Adrenal gland (tissue), 5 donors: ENCODE results near the gene BTBD6.

Source experiments
- POLR2A ChIP-seq, 2 donors: fragments of 450-650 bp; IDR thresholded peaks; one replicate each; pipeline ENCODE4 v1.6.1; 2017; ENCODE audit warnings: antibody characterized with exemption in 2 of 2, mild to moderate bottlenecking in 2 of 2, moderate library complexity in 1 of 2
- TF ChIP-seq, protein P1 (sequence below), 6 experiments: fragments of 450-650 bp in 4 of 6; fragments of 200-600 bp in 2 of 6; sonication (generic) in 1 of 6; IDR thresholded peaks; 1 replicate in 5 of 6; 2 replicates in 1 of 6; pipeline versions ENCODE4 v1.5.1 to v1.8.0; 2016 to 2021; ENCODE audit warnings: antibody characterized with exemption in 6 of 6, mild to moderate bottlenecking in 2 of 6, moderate library complexity in 1 of 6
- donor health status: DM: no; HTN: no; CAD: no.

DNA sequence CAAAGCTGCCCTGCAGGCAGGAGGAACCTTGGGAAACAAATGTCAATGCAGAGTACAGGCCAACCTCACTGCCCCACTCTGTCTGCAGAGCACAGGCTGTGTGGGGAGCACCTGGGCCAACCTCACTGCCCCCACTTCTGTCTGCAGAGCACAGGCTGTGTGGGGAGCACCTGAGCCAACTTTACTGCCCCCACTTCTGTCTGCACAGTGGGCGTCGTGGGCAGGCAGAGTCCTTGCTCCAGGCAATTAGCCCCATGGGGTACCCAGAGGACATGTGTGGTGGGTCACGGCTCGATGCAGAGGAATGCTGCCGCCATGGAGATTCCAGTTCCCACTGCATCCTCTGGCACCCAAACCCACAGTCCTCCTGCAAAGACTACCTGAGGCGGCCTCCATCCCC lies 26.3 kb downstream of the BTBD6 start:
- TF ChIP-seq, protein P1, sequence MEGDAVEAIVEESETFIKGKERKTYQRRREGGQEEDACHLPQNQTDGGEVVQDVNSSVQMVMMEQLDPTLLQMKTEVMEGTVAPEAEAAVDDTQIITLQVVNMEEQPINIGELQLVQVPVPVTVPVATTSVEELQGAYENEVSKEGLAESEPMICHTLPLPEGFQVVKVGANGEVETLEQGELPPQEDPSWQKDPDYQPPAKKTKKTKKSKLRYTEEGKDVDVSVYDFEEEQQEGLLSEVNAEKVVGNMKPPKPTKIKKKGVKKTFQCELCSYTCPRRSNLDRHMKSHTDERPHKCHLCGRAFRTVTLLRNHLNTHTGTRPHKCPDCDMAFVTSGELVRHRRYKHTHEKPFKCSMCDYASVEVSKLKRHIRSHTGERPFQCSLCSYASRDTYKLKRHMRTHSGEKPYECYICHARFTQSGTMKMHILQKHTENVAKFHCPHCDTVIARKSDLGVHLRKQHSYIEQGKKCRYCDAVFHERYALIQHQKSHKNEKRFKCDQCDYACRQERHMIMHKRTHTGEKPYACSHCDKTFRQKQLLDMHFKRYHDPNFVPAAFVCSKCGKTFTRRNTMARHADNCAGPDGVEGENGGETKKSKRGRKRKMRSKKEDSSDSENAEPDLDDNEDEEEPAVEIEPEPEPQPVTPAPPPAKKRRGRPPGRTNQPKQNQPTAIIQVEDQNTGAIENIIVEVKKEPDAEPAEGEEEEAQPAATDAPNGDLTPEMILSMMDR (IDR thresholded peaks at IDR 0.05): no peak
- no peak for TF ChIP-seq POLR2A (IDR thresholded peaks at IDR 0.05)
